RPMI8226 (cell line): ENCODE data around the gene CACNA1I.
"Not testable (repeated sequence)": the region's sequence is repeated elsewhere in the genome, so short reads cannot be mapped to it uniquely, and the experiment has no call there.

Experiments
- DNase-seq: peaks from one replicate; pipeline ENCODE4 v3.0.0-alpha.2; 2015

CACNA1I gene

GRCh38 chr22:39570665-39571064 is at the start of gene CACNA1I:
Gene CACNA1I (plus strand): TSS chr22:39570753. CDS start chr22:39570753, 0 bp downstream.
- no peak for DNase-seq

GRCh38 chr22:39521106-39521885 is 49.3 kb upstream of the CACNA1I start:
- not testable (repeated sequence) for DNase-seq

- DNase-seq = not testable (repeated sequence)
These were observed 48.5 kb upstream of the CACNA1I start for GRCh38 chr22:39522091-39522490.

- DNase-seq = peak; percentile 64
These were observed 47.8 kb upstream of the CACNA1I start for GRCh38 chr22:39522567-39523300.

- no peak for DNase-seq
These were observed 46.3 kb upstream of the CACNA1I start for GRCh38 chr22:39524089-39524752.

- no peak for DNase-seq
These were observed 45.5 kb upstream of the CACNA1I start for GRCh38 chr22:39524753-39525657.

- DNase-seq = no peak
These were observed 44.9 kb upstream of the CACNA1I start for GRCh38 chr22:39525658-39525975.

- peak; percentile 67 for DNase-seq
These were observed 43.8 kb upstream of the CACNA1I start for GRCh38 chr22:39526736-39527171.

- DNase-seq = peak; percentile 85
These were observed 43.0 kb upstream of the CACNA1I start for GRCh38 chr22:39527481-39527961.

GRCh38 chr22:39528080-39528661 is 42.4 kb upstream of the CACNA1I start:
- DNase-seq = no peak

- peak; percentile 96 for DNase-seq
These were observed 41.7 kb upstream of the CACNA1I start for GRCh38 chr22:39528681-39529486.

- no peak for DNase-seq
These were observed 41.1 kb upstream of the CACNA1I start for GRCh38 chr22:39529487-39529851.

- no peak for DNase-seq
These were observed 40.4 kb upstream of the CACNA1I start for GRCh38 chr22:39530116-39530515.

GRCh38 chr22:39530692-39531331 is 39.7 kb upstream of the CACNA1I start:
- no peak for DNase-seq

- peak; percentile 100 for DNase-seq
These were observed 38.1 kb upstream of the CACNA1I start, which contains the start of gene RPS19BP1 for GRCh38 chr22:39532215-39533073. Gene RPS19BP1 (minus strand): TSS chr22:39532748. CDS start chr22:39532738, 10 bp downstream.

GRCh38 chr22:39534092-39534506 is 36.5 kb upstream of the CACNA1I start:
- no peak for DNase-seq

- peak; percentile 83 for DNase-seq
These were observed 35.8 kb upstream of the CACNA1I start for GRCh38 chr22:39534591-39535356.

- no peak for DNase-seq
These were observed 35.2 kb upstream of the CACNA1I start for GRCh38 chr22:39535357-39535725.
